CD4-positive, CD25-positive, alpha-beta regulatory T cell (primary cell): ENCODE measurements around the gene PACSIN3. TPM values are rescaled to one million over a fixed set of nuclear protein-coding genes. Genes with fewer than 3 reads are reported as not detected.

Experiments used
- ATAC-seq, 2 donors: fragments of 150-1000 bp; cut with Tn5 transposase; one replicate each; pipeline ENCODE4 v1.10.0; 2021; ENCODE audit warnings: low read depth in 2 of 2, moderate number of reproducible peaks in 2 of 2, moderate library complexity in 1 of 2
- DNase-seq, 3 donors: peaks; one replicate each; pipeline versions ENCODE4 v3.0.0 to v3.0.0-alpha.2; 2012 to 2022; ENCODE audit warnings: mixed read lengths in 1 of 3
- H3K27ac ChIP-seq: one replicate; pipeline ENCODE4 v1.7.0; 2013; ENCODE audit warnings: mild to moderate bottlenecking, low read length; ENCODE audit not compliant: insufficient read depth, poor library complexity, severe bottlenecking
- H3K27me3 ChIP-seq: one replicate; pipeline ENCODE4 v1.7.0; 2013; ENCODE audit warnings: low read length; ENCODE audit not compliant: control insufficient read depth, insufficient read depth
- H3K36me3 ChIP-seq: one replicate; pipeline ENCODE4 v1.7.0; 2013; ENCODE audit warnings: mild to moderate bottlenecking, low read length, moderate library complexity; ENCODE audit not compliant: control insufficient read depth, insufficient read depth
- H3K4me1 ChIP-seq: 2 replicates; pipeline ENCODE4 v1.7.0; 2013; ENCODE audit warnings: mild to moderate bottlenecking, low read length; ENCODE audit not compliant: insufficient read depth, control insufficient read depth, poor library complexity, severe bottlenecking
- H3K4me3 ChIP-seq: one replicate; pipeline ENCODE4 v1.7.0; 2013; ENCODE audit warnings: low read depth, mild to moderate bottlenecking, low read length, moderate library complexity
- H3K9me3 ChIP-seq, 2 experiments: 1 replicate in 1 of 2; 2 replicates in 1 of 2; pipeline ENCODE4 v1.7.0; 2013; ENCODE audit warnings: low read length in 2 of 2, mild to moderate bottlenecking in 1 of 2, moderate library complexity in 1 of 2; ENCODE audit not compliant: control insufficient read depth in 2 of 2
- H3K27ac Mint-ChIP-seq, 3 donors: one replicate each; pipeline ENCODE4 v1.8.0; 2020 to 2022; ENCODE audit warnings: mild to moderate bottlenecking in 3 of 3, mixed read lengths in 3 of 3, moderate library complexity in 2 of 3
- H3K27me3 Mint-ChIP-seq: one replicate; pipeline ENCODE4 v1.8.0; 2022; ENCODE audit warnings: mild to moderate bottlenecking, mixed read lengths
- H3K36me3 Mint-ChIP-seq: one replicate; pipeline ENCODE4 v1.8.0; 2020; ENCODE audit warnings: mixed read lengths
- H3K4me1 Mint-ChIP-seq, 4 donors: one replicate each; pipeline ENCODE4 v1.8.0; 2020 to 2022; ENCODE audit warnings: mixed read lengths in 4 of 4, mild to moderate bottlenecking in 1 of 4
- H3K4me3 Mint-ChIP-seq, 4 donors: one replicate each; pipeline ENCODE4 v1.8.0; 2020 to 2022; ENCODE audit warnings: mild to moderate bottlenecking in 4 of 4, mixed read lengths in 4 of 4, moderate library complexity in 3 of 4
- H3K9me3 Mint-ChIP-seq, 7 donors: one replicate each; pipeline ENCODE4 v1.8.0; 2020 to 2022; ENCODE audit warnings: mixed read lengths in 7 of 7, mild to moderate bottlenecking in 3 of 7, moderate library complexity in 2 of 7
- polyA plus RNA-seq, 4 donors: library from polyadenylated mRNA; unstranded; fragments of 300-500 nt; fragmentation: Illumina TruSeq; gene quantifications; one replicate each; pipeline ENCODE4 v1.2.3, GENCODE V29; 2021
- total RNA-seq: library from RNA; stranded (reverse); gene quantifications from one replicate; pipeline ENCODE4 v1.2.3, GENCODE V29; 2022

Gene PACSIN3
- total and polyA plus RNA-seq, 5 donors from 2014 or later, result 0.85 TPM; not detected in 4

DNA sequence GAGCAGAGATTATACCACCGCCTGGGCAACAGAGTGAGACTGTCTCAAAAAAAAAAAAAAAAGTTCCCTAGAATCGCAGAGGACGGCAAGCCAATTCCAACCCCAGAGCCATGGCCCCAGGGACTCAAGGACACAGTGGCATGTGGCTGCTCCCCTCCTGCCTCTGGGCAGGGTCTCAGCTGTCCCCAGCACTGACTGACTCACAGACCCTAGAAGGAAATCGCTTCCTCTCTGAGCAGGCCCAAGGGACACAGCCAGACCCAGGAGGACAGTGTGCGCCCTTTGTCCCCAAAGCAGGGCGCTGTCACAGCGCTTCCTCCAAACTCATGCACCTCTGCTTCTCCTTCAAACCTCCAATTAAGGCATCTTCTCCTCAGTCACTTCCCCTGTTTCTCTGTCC, 2.3 kb downstream of the PACSIN3 start:
- Mint-ChIP-seq H3K27me3 (peaks cover 33% of the 10 kb centered on the region), H3K9me3 (no peaks in the 10 kb centered on the region), H3K36me3 (no peaks in the 10 kb centered on the region), H3K4me3 (peak overlapping the region in 1 of 4 donors; percentile 54), H3K4me1 (peaks cover 0 to 15% (median 5%) of the 10 kb centered on the region in 4 donors), H3K27ac (no peak overlapping the region)
- ATAC-seq (no peak), DNase-seq (no peak)
- Histone ChIP-seq H3K4me1 (peaks cover 21% of the 10 kb centered on the region), H3K9me3 (no peaks in the 10 kb centered on the region), H3K36me3 (no peaks in the 10 kb centered on the region), H3K4me3 (no peak overlapping the region), H3K27me3 (peaks cover 12% of the 10 kb centered on the region), H3K27ac (no peak overlapping the region)

DNA sequence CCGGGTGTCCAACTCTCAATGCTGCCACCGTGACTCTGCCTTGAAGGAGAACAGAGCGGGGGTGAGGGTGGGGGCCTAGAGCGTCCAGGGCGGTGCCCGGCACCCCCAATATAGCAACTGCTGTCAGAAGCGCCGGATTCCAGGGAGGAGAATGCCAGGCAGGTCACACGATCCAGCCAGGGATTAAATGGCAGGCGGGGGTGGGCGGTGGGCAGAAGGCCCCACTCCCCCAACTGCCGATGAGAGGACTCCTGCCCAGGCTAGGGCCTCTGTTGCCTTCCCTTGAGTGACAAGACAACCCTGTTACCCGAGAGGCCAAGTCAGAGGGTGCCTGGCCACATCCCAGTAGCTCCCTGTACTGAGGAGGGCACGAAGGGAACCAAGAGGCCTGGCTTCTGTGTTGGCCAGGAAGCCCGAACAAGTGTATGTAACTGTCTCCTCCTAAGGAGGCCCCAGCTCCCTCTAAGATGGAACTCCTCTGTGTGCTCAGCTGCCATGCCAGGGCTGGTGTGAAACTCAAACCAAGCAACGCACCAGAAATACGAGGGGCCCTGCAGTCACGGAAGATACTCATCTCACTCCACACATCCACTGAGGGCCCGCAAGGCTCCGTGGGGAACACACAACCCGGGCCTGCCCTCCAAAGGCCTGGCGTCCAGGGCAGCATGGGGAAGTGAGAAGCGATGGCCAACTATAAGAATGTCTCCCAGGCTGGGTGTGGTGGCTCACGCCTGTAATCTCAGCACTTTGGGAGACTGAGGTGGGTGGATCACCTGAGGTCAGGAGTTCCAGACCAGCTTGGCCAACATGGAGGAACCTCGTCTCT, 3.0 kb downstream of the PACSIN3 start:
- DNase-seq, result no peak
- H3K27ac ChIP-seq, result no peak overlapping the region
- Mint-ChIP-seq H3K36me3 (no peaks in the 10 kb centered on the region), H3K27me3 (peaks cover 29% of the 10 kb centered on the region), H3K27ac (no peak overlapping the region), H3K4me1 (peaks cover 0 to 15% (median 5%) of the 10 kb centered on the region in 4 donors), H3K4me3 (peak overlapping the region in 2 of 4 donors; percentile 32 to 48), H3K9me3 (no peaks in the 10 kb centered on the region)
- H3K9me3 ChIP-seq, result no peaks in the 10 kb centered on the region
- H3K4me3 ChIP-seq, result no peak overlapping the region
- no peaks in the 10 kb centered on the region for H3K36me3 ChIP-seq
- ATAC-seq, result no peak
- H3K27me3 ChIP-seq, result peaks cover 10% of the 10 kb centered on the region
- peaks cover 22% of the 10 kb centered on the region for H3K4me1 ChIP-seq

DNA sequence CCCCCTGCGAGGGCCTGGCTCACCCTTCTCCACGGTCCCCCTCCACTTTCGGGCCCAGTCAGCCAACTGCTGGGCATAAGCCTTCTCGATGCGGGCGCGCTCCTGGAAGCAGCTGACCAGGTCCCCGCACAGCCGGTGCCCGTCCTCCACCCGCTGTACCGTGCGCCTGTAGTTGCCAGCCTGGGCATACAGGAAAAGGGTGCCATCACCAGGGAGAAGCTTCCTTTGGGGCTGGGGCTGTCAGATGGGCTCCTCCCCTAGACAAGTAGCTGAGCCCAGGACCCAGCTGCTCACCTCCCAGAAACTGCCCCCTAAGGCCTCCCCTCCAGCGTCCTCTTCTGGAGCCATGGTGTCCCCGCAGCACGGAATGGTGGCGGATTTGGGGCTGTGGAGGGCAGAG, 3.9 kb downstream of the PACSIN3 start:
- Histone ChIP-seq H3K27me3 (peaks cover 4% of the 10 kb centered on the region), H3K27ac (no peak overlapping the region), H3K4me1 (peaks cover 29% of the 10 kb centered on the region), H3K9me3 (no peaks in the 10 kb centered on the region), H3K4me3 (no peak overlapping the region), H3K36me3 (no peaks in the 10 kb centered on the region)
- DNase-seq (no peak), ATAC-seq (no peak)
- Mint-ChIP-seq H3K4me1 (peaks cover 0 to 18% (median 8%) of the 10 kb centered on the region in 4 donors), H3K36me3 (no peaks in the 10 kb centered on the region), H3K27ac (no peak overlapping the region), H3K27me3 (peaks cover 20% of the 10 kb centered on the region), H3K4me3 (no peak overlapping the region), H3K9me3 (no peaks in the 10 kb centered on the region)

DNA sequence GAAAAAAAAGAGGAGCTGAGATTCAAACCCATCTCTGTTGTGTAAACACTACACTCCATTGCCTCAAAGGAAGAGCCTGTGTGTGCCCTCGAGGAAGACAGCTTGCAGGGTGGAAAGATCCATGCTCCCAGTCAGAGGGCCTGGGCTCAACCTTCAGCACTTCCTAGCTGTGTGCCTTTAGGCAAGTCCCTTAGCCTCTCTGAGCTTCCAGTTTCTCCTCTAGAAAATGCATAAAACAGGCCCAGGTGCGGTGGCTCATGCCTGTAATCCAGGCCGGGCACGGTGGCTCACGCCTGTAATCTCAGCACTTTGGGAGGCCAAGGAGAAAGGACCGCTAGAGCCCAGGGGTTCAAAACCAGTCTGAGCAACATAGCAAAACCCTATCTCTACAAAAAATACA, 5.0 kb downstream of the PACSIN3 start:
- H3K9me3 Mint-ChIP-seq, result no peaks in the 10 kb centered on the region
- Histone ChIP-seq H3K27me3 (peaks cover 4% of the 10 kb centered on the region), H3K4me1 (peaks cover 24% of the 10 kb centered on the region), H3K36me3 (no peaks in the 10 kb centered on the region), H3K27ac (no peak overlapping the region), H3K9me3 (no peaks in the 10 kb centered on the region), H3K4me3 (no peak overlapping the region)
- DNase-seq (no peak), ATAC-seq (no peak)
- H3K27me3 Mint-ChIP-seq, result peaks cover 16% of the 10 kb centered on the region
- no peak overlapping the region for H3K4me3 Mint-ChIP-seq
- peaks cover 0 to 18% (median 7%) of the 10 kb centered on the region in 4 donors for H3K4me1 Mint-ChIP-seq
- peak overlapping the region in 1 of 3 donors; percentile 29 for H3K27ac Mint-ChIP-seq
- H3K36me3 Mint-ChIP-seq, result no peaks in the 10 kb centered on the region

DNA sequence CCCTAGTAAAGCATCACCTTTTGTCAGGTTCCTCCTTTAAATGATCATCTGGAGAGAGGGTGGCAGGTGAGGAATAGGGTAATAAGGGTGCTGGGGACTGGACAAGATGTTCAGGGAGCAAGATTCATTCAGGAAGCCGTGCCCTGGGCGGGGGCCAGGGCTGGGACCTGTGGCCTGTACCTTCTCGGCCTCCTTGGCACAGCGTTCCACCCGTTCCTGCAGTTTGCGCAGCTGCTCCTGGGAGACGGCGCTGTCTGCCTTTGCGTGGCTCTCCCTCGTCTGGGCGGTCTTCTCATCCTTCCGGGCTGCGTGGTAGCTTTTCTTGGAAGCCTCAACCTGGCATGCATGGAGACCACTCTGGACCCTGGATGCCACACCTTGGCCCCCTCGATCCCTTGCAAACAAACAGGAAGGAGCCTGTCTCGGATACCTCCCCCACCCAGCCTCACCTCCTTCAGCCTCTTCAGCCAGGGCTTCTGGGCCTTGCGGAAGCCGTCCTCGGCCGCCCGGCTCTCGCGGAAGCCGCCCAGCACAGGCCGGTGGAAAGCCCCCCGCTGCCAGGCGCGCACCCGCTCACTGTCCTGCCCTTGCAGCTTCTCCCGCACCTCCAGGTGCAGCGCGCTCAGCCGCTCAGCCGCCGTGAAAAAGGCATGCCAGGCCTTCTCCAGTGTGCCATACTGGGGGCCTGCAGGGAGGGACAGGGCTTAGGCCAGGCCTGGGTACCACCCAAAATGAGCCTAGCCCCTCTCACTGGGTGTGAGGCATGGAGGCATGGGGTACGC, 6.0 kb downstream of the PACSIN3 start:
- Histone ChIP-seq H3K4me1 (peaks cover 27% of the 10 kb centered on the region), H3K9me3 (no peaks in the 10 kb centered on the region), H3K36me3 (no peaks in the 10 kb centered on the region), H3K4me3 (no peak overlapping the region), H3K27ac (no peak overlapping the region), H3K27me3 (peaks cover 4% of the 10 kb centered on the region)
- peaks cover 16% of the 10 kb centered on the region for H3K27me3 Mint-ChIP-seq
- H3K27ac Mint-ChIP-seq, result peak overlapping the region in 1 of 3 donors; percentile 97
- no peak for ATAC-seq
- peaks cover 0 to 27% (median 9%) of the 10 kb centered on the region in 4 donors for H3K4me1 Mint-ChIP-seq
- no peak overlapping the region for H3K4me3 Mint-ChIP-seq
- H3K36me3 Mint-ChIP-seq, result no peaks in the 10 kb centered on the region
- no peak for DNase-seq
- no peaks in the 10 kb centered on the region for H3K9me3 Mint-ChIP-seq

DNA sequence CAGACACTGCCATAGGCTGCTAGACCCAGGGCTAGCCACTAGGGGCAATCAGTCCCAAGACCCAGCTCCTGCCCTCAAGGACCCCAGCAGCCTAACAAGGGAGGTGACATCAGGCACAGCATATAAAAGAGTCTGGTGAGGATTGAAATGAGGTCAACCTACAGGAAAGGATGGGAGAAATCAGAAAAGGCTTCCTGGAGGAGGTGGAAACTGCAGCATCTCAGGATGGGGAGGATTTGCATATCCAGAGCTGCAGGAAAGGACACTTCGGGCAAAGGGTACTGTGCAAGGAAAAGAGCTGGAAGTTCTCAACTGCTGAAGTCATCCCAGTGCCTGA, 6.6 kb downstream of the PACSIN3 start:
- H3K4me3 ChIP-seq, result no peak overlapping the region
- DNase-seq, result peak in 2 of 3 donors; percentile 23 to 79
- peak overlapping the region in 2 of 3 donors; percentile 10 to 97 for H3K27ac Mint-ChIP-seq
- peak overlapping the region in 1 of 4 donors; percentile 85 for H3K4me3 Mint-ChIP-seq
- peaks cover 30% of the 10 kb centered on the region for H3K4me1 ChIP-seq
- ATAC-seq, result no peak
- peaks cover 4% of the 10 kb centered on the region for H3K36me3 ChIP-seq
- H3K27me3 ChIP-seq, result peaks cover 4% of the 10 kb centered on the region
- no peak overlapping the region for H3K27ac ChIP-seq
- no peaks in the 10 kb centered on the region for H3K9me3 ChIP-seq
- peaks cover 0 to 31% (median 11%) of the 10 kb centered on the region in 4 donors for H3K4me1 Mint-ChIP-seq
- peaks cover 13% of the 10 kb centered on the region for H3K27me3 Mint-ChIP-seq
- H3K9me3 Mint-ChIP-seq, result no peaks in the 10 kb centered on the region
- H3K36me3 Mint-ChIP-seq, result no peaks in the 10 kb centered on the region

DNA sequence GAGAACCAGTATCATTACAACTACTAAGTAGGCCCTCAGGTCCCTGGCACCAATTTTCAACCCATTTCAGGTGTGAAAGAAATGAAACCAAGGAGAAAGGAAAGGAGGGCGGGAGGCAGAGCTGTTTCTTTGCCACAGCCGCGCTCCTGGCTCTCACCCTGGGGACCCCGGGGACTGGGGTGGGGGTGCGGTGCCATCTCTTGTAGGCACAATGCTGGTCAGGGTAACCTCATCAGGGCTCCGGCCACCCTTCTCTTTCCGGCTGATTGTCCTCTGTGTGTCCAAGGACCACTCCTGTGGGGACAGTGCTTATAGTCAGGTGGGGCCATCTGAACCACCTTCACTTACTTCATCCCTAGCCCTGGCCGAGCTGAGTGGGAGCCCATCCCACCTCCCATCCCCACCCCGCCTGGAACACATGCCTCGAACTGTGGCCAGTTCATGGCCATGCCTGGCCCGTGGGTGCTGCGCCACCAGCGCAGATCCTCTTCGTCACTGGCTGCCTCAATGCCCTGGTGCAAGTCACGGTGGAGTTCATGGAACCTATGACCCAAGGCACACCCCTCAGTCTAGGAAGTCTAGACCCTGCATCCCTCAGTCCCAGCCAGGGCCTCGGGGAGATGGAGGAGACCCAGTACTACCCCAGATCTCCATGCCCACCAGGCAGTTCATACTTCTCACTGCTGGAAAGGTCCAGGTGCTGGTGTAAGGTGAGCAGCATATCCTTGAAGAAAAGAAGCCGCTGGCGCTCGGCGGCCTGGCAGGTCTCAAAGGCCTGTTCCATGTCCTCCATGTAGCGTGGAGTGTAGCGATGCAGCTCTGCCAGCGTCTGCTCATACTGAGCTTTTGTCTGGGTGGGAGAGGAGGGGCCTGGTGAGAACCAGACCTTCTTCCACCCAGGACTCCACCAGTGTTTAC, 7.2 kb downstream of the PACSIN3 start:
- DNase-seq, result no peak
- peaks cover 5% of the 10 kb centered on the region for H3K36me3 ChIP-seq
- ATAC-seq, result no peak
- H3K27ac Mint-ChIP-seq, result peak overlapping the region; percentile 65 to 97 (median 88)
- no peaks in the 10 kb centered on the region for H3K9me3 ChIP-seq
- no peaks in the 10 kb centered on the region for H3K9me3 Mint-ChIP-seq
- peaks cover 1% of the 10 kb centered on the region for H3K36me3 Mint-ChIP-seq
- peaks cover 1 to 33% (median 12%) of the 10 kb centered on the region in 4 donors for H3K4me1 Mint-ChIP-seq
- peaks cover 31% of the 10 kb centered on the region for H3K4me1 ChIP-seq
- no peak overlapping the region for H3K4me3 ChIP-seq
- peak overlapping the region in 1 of 4 donors; percentile 85 for H3K4me3 Mint-ChIP-seq
- H3K27me3 ChIP-seq, result peaks cover under 1% of the 10 kb centered on the region
- peaks cover 7% of the 10 kb centered on the region for H3K27me3 Mint-ChIP-seq
- peak overlapping the region; percentile 93 for H3K27ac ChIP-seq
